GM18520 (cell line): Measurements from ENCODE around the gene CCDC18.
"Not testable (repeated sequence)": the region's sequence is repeated elsewhere in the genome, so short reads cannot be mapped to it uniquely, and the experiment has no call there.

Experiments used
- ATAC-seq: cut with Tn5 transposase; IDR thresholded peaks from one replicate; pipeline ENCODE4 v1.9.1; 2021; ENCODE audit not compliant: unreplicated experiment

The CCDC18 gene

GRCh38 chr1:93180723-93181613, at the start of gene CCDC18:
Gene CCDC18, plus strand, starts transcription at chr1:93180724. Its CDS starts 2,638 bp downstream, at chr1:93183362.
- ATAC-seq, result no peak

GRCh38 chr1:93132638-93133037, 47.9 kb upstream of the CCDC18 start:
- no peak for ATAC-seq

- no peak for ATAC-seq
These were observed 44.1 kb upstream of the CCDC18 start for GRCh38 chr1:93136445-93136844.

GRCh38 chr1:93137604-93138292, 42.8 kb upstream of the CCDC18 start:
- no peak for ATAC-seq

- no peak for ATAC-seq
These were observed 40.4 kb upstream of the CCDC18 start for GRCh38 chr1:93140106-93140505.

- ATAC-seq, result no peak
These were observed 38.4 kb upstream of the CCDC18 start for GRCh38 chr1:93142161-93142560.

- no peak for ATAC-seq
These were observed 37.4 kb upstream of the CCDC18 start for GRCh38 chr1:93143136-93143535.

GRCh38 chr1:93143769-93144168, 36.8 kb upstream of the CCDC18 start:
- ATAC-seq, result no peak

GRCh38 chr1:93148001-93148400, 32.5 kb upstream of the CCDC18 start:
- no peak for ATAC-seq

GRCh38 chr1:93150729-93151128, 29.8 kb upstream of the CCDC18 start:
- ATAC-seq, result no peak

GRCh38 chr1:93151474-93151873, 29.1 kb upstream of the CCDC18 start:
- ATAC-seq, result no peak

- ATAC-seq, result no peak
These were observed 27.7 kb upstream of the CCDC18 start for GRCh38 chr1:93152835-93153234.

- ATAC-seq, result no peak
These were observed 25.6 kb upstream of the CCDC18 start for GRCh38 chr1:93154898-93155297.

GRCh38 chr1:93155335-93155734, 25.2 kb upstream of the CCDC18 start:
- ATAC-seq, result no peak

GRCh38 chr1:93159337-93159736, 21.2 kb upstream of the CCDC18 start:
- no peak for ATAC-seq

- ATAC-seq, result not testable (repeated sequence)
These were observed 17.2 kb upstream of the CCDC18 start for GRCh38 chr1:93163314-93163713.

- no peak for ATAC-seq
These were observed 15.7 kb upstream of the CCDC18 start for GRCh38 chr1:93164816-93165215.

- not testable (repeated sequence) for ATAC-seq
These were observed 14.6 kb upstream of the CCDC18 start for GRCh38 chr1:93165895-93166294.

- ATAC-seq, result no peak
These were observed 13.5 kb upstream of the CCDC18 start for GRCh38 chr1:93167006-93167405.

- not testable (repeated sequence) for ATAC-seq
These were observed 10.3 kb upstream of the CCDC18 start for GRCh38 chr1:93170141-93170678.

GRCh38 chr1:93171549-93172034, 8.9 kb upstream of the CCDC18 start:
- ATAC-seq, result no peak

- ATAC-seq, result no peak
These were observed 7.7 kb upstream of the CCDC18 start for GRCh38 chr1:93172778-93173177.
